SH-SY5Y (cell line): ENCODE data around the gene ANKFY1.

ENCODE experiments used
- GATA2 ChIP-seq: IDR thresholded peaks from 2 replicates; pipeline ENCODE4 v1.6.1; 2011; ENCODE audit warnings: mild to moderate bottlenecking, low read depth, low read length
- GATA3 ChIP-seq: IDR thresholded peaks from 2 replicates; pipeline ENCODE4 v1.6.1; 2011; ENCODE audit warnings: low read depth, mild to moderate bottlenecking, low read length, moderate library complexity

Gene ANKFY1

DNA sequence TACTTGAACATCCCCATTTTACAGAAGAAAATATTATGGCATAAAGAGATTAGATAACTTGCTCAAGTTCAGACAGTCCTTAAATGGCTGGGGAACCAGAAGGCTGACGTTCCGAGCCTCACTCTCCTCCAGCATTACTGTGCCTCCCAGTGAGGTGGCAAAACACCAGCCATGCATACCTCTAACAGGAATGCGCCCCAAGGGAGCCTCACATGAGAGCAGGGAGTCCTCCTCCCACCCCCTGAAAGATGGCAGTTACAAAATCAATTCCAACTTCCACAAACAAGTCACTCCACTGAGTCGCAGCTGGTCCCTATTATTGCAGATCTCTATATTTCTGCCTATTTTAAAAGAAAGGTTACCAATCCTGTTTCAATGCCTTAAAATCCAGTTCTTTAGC, 55.5 kb downstream of the ANKFY1 start:
- TF ChIP-seq GATA3 (no peak), GATA2 (no peak)

DNA sequence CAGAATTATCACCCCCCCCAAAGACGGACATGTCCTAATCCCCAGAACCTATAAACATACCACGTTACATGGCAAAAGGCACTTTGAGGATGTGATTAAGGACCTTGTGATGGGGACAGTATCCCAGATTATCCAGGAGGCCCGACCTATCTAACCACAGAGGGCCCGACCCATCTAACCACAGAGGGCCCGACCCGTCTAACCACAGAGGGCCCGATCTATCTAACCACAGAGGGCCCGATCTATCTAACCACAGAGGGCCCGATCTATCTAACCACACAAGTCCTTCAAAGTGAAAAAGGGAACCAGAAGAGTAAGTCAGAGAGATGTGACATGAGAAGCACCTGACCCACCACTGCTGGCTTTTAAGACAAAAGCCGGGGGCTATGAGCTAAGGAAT, 56.8 kb downstream of the ANKFY1 start:
- TF ChIP-seq GATA3: no peak
- TF ChIP-seq GATA2: no peak

DNA sequence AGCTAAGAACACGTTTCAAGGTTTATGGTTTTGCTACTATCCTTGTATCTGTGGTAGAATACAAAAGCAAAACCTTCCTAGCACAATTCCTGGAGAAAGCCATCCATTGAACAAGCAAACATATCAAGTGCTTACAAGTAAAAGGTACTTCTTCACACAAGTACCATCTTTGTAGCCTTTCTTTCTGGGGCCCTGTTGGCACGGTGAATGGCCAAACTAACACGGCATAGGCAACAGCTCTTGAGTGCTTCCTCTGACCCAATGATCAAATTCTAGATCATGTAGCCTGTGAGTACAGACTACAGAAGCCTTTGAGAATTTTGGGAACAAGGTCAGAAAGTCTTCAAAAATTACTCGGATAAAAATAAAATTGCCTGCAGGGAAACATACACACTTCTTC, 57.9 kb downstream of the ANKFY1 start:
- TF ChIP-seq GATA2 (no peak), GATA3 (no peak)

DNA sequence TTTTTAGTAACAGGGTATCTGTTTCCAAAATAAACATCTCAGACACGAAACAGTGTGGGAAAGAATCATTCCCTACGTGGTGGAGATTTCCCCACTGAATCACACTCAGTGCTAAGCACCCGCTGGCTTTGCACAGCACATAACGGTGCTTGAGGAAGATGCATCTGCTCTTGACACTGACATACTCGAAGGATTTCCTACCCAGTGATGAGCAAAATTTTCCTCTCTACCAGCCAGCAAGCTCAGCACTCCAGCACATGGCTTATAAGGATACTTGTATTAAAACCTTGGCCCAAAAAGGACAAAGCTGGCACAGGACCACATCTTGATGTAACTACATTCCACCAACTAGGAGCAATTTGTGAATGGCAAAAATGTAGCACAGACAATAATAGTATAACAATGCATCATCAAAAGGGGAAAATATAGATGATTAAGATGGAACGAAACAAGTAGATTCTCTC, 59.0 kb downstream of the ANKFY1 start:
- TF ChIP-seq GATA3: no peak
- no peak for TF ChIP-seq GATA2

DNA sequence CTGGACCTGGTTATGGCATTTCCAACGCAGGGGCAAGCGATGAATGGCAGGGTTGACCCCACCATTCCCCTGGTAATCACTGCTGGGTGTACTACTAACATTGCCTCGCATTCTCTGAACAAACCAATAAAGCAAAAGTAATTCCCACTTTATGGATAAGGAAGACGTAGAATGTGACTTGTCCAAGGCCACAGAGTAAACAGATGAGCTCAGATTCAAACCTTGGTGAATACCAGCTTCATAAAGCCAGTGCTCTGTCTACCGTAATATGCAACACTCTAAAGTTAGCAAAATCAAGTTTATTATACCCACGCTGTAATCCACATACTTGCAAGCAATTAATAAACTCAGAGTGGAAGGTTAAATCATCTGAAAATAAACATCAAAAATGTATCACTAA, 59.6 kb downstream of the ANKFY1 start:
- TF ChIP-seq GATA3 (no peak), GATA2 (no peak)

DNA sequence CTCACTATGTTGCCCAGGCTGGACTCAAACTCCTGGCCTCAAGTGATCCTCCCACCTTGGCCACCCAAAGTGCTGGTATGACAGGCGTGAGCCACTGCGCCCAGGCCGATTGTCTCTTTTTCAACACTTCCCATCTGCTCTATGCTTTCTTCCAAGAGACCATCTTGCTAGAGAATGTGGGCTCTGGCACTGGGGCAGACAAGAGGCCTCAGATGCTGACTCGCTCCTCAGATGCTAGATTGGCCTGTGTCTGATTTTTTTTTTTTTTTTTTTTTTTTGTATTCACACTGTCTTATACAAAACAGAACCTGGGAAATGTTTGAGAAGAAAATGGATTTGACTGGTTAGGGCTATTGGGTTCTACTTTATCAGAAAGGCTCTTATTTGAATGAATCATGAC, 62.6 kb downstream of the ANKFY1 start:
- no peak for TF ChIP-seq GATA2
- TF ChIP-seq GATA3: no peak

DNA sequence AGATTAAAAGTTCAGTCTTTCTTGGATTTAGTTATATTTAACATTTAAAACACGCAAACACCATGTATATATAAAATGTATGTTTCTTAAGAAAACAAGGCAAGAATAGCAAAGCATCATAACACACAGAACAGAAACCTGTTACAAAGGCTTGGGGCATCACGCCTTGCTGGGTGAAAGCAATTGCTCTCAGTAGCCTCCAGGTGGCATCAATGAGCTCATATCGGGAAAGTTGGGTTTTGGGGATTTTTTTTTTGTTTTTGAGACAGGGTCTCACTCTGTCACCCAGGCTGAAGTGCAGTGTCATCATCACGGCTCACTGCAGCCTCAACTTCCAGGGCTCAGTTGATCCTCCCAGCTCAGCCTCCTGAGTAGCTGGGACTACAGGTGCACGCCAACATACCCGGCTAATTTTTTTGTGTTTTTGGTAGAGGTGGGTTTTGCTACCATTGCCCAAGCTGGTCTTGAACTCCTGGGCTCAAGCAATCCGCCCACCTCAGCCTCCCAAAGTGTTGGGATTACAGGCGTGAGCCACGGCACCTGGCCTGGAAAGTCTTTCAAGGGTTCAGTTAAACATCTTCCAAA, 63.9 kb downstream of the ANKFY1 start:
- TF ChIP-seq GATA2: no peak
- TF ChIP-seq GATA3: no peak

DNA sequence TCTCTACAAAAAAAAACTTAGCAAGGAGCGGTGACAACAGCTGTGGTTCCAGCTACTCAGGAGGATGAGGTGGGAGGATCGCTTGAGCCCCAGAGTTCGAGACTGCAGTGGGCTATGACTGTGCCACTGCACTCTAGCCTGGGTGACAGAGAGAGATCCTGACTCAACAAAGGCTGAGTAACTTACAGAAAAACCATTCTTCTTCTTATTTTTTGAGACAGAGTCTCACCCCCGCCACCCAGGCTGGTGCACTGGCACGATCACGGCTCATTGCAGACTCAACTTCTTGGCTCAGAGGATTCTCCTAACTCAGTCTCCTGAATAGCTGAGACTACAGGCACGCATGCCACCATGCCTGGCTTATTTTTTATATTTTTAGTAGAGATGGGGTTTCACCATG, 64.8 kb downstream of the ANKFY1 start:
- TF ChIP-seq GATA2 (no peak), GATA3 (no peak)

DNA sequence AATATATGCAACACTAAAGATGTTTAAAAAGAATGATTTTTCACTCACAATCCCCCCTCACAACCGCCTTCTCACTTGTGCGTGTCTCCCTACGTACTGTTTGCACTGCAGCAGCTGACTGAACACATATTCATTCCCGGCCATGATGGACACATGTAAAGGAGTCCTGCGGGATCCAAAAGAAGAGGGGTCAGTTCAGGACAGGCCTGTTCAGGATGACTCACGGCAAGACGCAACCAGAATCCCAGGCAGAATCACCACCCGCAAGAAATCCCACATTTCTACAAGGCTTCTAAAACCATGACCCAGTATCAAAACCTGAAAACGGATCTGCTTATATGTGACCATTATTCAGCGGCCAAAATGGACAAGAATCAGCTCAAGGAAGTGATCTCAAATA, 68.5 kb downstream of the ANKFY1 start:
- TF ChIP-seq GATA2 (no peak), GATA3 (no peak)

DNA sequence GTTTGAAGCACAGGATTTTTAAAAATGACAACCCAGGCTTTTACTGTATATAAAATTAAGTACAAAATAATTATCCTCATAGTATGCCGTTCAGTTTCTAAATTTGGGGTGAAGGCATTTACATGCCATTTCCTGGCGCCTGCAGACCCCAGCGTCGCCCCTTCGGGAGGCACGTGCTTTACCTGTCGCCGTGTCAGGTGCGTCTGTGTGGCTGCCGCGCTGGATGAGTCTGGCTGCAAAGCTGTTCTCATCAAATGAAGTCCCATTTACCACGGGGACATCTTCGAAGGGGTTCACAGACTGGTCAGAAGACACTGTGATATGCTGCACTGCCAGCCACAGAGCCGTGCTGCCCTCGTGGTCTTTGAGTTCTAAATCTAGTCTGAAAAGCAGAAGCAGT, 69.0 kb downstream of the ANKFY1 start:
- TF ChIP-seq GATA2 (no peak), GATA3 (no peak)

DNA sequence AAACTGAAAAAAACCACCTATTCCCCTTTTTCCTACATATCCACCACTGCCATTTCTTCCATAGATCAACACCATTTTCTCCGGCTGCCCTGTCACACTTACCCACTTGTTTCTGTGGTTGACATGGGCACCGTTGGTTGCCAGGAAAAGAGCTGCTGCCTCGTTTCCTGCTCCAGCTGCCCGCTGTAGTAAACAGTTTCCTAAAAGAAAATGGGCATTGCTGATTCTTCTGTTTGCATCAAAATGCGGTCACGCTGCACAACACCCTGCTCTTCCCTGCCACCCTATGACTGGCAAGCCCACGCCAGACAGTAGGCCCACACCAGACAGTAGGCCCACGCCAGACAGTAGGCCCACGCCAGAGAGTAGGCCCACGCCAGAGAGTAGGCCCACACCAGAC, 74.5 kb downstream of the ANKFY1 start:
- TF ChIP-seq GATA3: no peak
- no peak for TF ChIP-seq GATA2

DNA sequence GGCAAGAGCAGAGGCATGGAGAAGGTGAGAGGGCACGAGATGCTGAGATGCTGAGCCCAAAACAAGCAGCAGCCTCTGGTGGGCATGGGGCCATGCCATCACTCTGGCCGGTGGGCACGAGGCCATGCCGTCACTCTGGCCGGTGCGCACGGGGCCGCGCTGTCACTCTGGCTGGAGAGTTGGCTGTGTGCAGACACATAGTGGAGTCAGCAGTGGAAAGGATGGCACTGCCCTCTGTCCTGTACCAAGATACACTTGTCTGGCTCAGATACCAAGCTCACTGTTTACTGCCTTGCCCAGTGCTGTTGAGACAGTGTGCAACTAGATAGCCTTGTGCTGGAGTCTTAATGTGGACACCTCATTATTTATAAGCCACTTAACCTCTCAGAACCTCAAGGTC, 75.7 kb downstream of the ANKFY1 start:
- TF ChIP-seq GATA2 (no peak), GATA3 (no peak)

DNA sequence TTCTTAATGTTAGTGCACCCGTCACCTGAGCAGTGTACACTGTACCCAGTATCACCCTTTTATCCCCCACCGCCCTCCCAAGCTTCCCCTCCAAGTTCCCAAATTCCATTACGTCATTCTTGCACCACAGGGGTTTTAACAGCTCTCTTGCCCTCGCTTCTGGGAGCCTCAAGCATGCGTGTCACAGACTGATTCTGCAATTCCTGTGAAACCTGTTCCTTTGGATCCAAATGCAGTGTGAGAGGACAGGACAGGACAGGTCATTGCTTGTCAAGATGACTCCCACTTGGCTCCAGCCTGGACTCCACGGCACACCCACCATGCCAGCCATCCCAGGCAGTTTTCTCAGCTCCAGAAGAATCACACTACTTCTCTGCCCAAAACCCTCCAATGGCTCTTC, 76.7 kb downstream of the ANKFY1 start:
- TF ChIP-seq GATA3 (no peak), GATA2 (no peak)

DNA sequence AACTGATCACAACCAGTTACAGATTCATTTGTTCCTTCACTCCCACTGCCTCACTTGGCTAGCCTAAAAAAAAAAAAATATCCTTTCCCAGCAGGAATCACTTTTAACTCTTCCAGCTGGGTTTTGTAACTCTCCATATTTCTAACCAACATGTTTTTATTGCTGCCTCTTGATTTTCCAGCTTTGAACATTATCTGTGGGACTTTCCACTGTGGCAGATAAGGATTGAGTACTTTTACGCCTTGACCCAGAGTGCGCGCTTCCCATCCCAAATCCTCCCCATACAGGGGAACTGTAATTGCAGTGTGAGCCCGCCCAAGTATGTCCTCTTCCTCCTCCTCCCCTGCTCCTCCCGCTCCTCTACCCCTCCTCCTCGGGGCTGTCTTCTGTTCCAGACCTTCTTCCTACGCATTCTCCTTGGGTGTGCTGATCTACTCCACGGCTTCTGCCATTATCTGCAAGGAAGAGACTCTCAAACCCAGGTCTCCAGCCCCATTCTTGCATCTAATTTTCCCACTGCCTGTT, 77.4 kb downstream of the ANKFY1 start:
- TF ChIP-seq GATA3: no peak

DNA sequence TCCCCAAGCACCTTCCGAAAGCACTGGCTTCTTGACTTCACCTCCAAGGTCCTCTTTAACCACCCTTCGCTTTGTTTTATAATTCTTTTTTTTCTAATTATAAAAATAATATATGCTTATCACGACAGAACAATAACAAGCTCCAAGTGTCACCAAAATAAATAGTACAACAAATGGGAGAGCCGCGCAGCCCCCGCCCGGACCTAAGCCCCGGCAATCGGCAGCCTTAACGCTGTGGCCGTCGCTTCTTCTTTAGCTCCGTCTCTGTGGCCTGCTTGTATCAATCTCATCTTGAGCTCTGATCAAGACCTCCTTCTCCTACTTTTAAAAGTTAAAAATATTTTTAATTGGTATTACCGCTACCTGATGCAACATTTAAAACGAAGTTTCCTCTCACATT, 78.1 kb downstream of the ANKFY1 start:
- TF ChIP-seq GATA2: no peak
- TF ChIP-seq GATA3: no peak

DNA sequence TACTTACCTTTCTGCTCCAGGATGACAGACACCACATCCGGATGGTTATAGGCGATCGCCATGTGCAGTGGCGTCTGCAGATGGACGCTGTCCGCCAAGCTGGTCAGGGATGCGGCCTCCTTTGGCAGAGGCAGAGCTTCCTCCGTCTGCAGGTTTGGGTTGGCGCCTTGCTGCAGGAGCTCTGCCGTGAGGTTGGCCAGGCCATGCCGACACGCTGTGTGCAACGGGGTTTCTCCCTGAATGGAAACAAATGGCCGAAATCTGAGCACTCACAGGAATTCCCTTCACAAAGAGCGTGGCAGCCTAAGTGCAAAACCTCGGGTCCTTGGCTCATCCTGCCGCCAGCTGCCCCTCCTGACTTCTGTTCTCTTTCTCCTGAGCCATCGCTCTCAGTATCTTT, 79.0 kb downstream of the ANKFY1 start:
- TF ChIP-seq GATA2 (no peak), GATA3 (no peak)
